Superior temporal gyrus (tissue), 1 donor: Measurements from ENCODE around the gene KDM2A.

ENCODE experiments used
- DNase-seq: peaks from one replicate; pipeline ENCODE4 v3.0.0-alpha.2; 2016; ENCODE audit errors: extremely low spot score

Gene KDM2A

GRCh38 chr11:67272327-67273259 lies 153.5 kb downstream of the KDM2A start:
- no peak for DNase-seq

GRCh38 chr11:67273260-67273990 lies 154.4 kb downstream of the KDM2A start:
- no peak for DNase-seq

GRCh38 chr11:67274768-67275605 lies 155.9 kb downstream of the KDM2A start:
- DNase-seq: no peak

- no peak for DNase-seq
Measured at GRCh38 chr11:67275606-67276409, 156.7 kb downstream of the KDM2A start.

GRCh38 chr11:67276781-67277230 lies 157.7 kb downstream of the KDM2A start:
- DNase-seq: no peak

- DNase-seq: no peak
Measured at GRCh38 chr11:67277231-67277961, 158.3 kb downstream of the KDM2A start.

- DNase-seq: no peak
Measured at GRCh38 chr11:67278135-67278938, 159.3 kb downstream of the KDM2A start.

GRCh38 chr11:67278939-67279588 lies 160.0 kb downstream of the KDM2A start:
- no peak for DNase-seq

- DNase-seq: no peak
Measured at GRCh38 chr11:67279589-67280340, 160.7 kb downstream of the KDM2A start.

- no peak for DNase-seq
Measured at GRCh38 chr11:67280341-67280787, 161.3 kb downstream of the KDM2A start.

GRCh38 chr11:67280788-67281551 lies 161.9 kb downstream of the KDM2A start:
- no peak for DNase-seq

GRCh38 chr11:67281552-67282150 lies 162.6 kb downstream of the KDM2A start:
- DNase-seq: no peak

- DNase-seq: no peak
Measured at GRCh38 chr11:67282155-67282875, 163.3 kb downstream of the KDM2A start.

GRCh38 chr11:67282876-67283371 lies 163.9 kb downstream of the KDM2A start:
- no peak for DNase-seq

GRCh38 chr11:67283481-67283963 lies 164.5 kb downstream of the KDM2A start:
- no peak for DNase-seq
